ENCODE measurements around the gene OSBP2.

GRCh38 chr22:30665786-30666185, 28.9 kb upstream of the OSBP2 start:
- TF ChIP-seq CTCF (IDR thresholded peaks at IDR 0.05) (no peak), POLR2A (IDR thresholded peaks at IDR 0.05) (no peak)

Data from testis (tissue), 2 donors.